NK-92 (cell line): Measurements from ENCODE around the gene GUCA1A.
"Not testable (repeated sequence)": the region's sequence is repeated elsewhere in the genome, so short reads cannot be mapped to it uniquely, and the experiment has no call there.

ENCODE experiments used
- DNase-seq: peaks from one replicate; lab custom pipeline; 2025; ENCODE audit not compliant: unreplicated experiment; lab: John Stamatoyannopoulos, UW

Gene GUCA1A

DNA sequence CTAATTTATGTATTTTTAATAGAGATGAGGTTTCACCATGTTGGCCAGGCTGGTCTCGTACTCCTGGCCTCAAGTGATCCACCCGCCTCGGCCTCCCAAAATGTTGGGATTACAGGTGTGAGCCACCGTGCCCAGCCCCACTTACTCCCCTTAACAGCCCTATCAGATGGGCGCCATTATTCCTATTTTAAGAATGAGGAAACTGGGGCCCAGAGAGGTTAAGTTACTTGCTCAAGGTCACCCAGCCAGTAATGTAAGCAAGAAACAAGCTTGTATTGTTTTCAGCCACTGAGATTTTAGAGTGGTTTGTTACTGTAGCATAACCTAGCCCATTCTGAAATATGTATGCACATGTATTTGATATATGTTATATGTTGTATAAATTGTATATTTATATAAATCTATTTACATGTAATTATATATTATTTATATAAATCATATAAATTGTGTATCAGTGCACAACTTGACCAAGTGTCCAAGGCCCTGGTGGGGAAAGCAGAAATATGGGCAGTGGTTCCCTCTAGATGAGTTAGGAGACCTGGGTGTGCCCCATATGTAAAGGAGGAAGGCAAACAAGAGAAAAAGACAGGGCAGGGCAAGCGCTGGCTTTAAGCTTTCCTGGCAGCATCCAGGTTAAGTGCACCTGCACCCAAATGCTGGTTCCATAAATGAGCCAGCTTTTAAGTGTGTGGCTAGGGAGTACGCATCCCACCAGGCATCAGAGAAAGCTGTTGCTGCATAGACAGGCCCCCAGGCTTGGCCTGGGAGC is 1.2 kb upstream of the GUCA1A start:
- no peak for DNase-seq

DNA sequence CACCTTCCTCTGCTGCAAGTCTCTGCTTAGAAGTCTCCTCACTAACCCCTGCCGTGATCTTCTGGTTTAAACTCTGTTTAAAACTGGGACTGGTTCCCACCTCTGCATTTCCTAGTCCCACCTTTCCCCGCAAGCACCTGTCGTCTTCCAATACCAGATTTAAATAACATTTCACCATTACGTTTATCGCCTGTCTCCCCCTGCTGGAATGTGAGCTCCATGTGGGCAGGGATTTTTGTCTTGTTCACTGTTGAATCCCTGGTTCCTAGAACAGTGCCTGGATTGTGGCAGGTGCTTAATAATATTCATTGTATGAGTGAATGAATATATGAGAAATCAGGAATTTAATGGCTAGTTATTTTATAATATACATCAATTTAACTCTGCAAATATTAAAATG is 2.7 kb downstream of the GUCA1A start:
- no peak for DNase-seq

DNA sequence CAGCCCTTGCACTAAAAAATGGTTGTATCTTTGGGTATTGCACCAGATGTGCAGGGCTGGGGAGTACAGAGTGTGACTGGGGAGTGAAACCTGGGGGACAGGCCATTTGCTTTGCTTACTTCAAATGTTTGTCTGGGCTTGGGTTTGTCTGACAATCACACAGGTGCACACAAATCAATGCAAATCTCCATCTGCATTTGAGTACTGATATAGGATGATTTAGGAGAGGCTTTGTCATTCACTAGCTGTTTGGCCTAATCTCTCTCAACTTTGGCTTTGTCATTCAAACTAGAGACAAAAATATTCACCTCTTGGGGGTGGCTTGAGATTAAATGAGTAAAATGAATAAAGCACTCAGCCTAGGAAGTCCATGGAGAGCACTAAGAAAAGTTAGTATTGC is 3.8 kb downstream of the GUCA1A start:
- DNase-seq = no peak

DNA sequence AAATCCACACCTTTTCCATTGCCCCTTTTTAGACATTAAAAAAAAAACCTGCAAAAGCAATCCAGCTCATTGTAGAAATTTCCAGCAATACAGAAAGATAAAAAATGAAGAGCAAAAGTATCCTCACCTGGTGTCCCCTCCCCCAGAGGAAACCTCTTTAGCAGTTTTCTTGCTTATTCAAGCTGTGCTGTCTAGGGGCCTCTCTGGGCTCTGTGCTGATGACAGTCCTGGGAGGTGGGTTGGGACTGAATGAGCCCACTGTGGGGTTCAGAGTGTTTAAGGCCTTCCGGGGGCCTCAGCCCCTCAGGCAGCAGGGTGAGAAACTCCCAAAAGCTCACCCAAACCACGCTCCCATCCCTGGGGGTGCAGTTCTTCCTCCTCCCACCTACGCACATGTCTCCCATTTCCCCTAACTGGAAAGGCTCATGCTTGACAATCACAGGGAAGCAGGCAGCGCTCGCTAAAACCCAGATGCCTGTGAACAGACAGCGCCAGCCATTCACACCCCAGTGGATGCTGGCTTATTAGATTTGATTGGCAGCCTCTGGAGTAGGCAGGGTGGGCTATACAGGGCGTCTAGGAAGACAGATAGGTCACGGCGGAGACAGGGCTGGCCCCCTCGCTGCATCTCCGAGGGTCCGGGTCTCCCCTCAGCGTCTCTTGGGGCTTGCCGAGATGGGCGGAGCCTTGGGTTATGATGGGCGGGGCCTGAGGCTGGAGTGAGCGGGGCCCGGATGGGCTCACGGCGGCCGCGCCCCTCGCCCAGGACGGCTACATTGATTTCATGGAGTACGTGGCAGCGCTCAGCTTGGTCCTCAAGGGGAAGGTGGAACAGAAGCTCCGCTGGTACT is 4.6 kb downstream of the GUCA1A start:
- no peak for DNase-seq

DNA sequence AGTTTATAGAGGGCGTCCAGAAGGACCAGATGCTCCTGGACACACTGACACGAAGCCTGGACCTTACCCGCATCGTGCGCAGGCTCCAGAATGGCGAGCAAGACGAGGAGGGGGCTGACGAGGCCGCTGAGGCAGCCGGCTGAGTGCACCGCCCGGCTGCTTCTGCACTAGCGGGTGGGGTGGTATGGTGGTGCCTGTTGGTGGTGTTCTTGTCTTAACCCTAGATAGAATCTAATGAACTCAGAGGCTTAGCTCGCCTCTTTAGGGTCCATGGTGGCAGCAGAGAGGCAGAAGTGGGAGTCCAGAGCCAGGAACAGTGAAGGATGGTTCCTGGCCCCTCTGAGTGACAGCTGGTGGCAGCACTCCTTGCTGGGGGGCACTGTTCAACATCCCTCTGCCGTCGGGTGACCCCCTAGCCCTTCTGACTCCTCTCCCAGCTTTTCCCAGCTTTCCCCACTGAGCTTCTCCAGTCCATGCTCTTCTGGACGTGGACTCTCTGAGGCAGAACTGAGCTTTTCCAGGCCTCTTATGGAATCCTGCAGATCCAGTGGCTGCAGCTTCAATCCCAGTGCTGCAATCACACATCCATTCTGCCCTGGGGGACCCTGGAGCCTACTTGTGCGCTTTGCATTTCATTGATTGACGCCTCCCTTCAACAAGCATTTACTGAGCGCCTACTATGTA is 6.2 kb downstream of the GUCA1A start:
- DNase-seq = no peak

DNA sequence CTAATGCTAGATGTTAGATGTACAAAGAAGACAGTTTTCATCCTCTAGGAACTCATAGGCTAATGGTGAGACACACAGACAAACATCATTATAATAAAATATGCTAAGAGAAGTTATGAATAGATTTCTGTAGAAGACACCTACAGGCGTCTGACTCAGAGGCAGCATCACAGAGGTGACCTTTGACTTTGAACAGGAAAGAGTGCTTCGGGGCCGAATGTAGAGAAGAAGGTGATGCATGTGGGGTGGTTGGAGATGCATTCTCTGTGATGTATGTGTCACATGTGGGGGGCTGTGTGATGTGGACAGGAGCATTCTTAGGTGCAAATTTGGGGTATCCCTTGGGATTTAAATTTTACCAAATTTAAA is 6.8 kb downstream of the GUCA1A start:
- DNase-seq = no peak

DNA sequence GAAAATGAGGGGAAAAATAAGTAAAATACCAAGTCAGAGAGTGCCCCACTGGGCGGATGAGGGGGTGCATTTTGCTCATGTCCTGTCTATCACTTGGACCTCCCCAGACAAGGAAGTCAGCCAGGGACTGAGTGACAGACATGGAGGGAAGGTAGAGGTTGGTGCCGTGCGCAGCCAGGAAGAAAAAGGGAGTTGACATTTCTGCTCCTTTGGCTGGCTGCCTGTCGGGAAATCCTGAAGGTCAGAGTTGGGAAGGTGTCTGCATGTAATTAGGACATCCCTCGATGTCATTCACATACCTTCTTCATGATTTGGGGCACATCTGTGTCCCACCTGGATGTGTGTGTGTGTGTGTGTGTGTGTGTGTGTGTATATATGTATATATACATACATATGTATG is 8.9 kb downstream of the GUCA1A start:
- DNase-seq = no peak

DNA sequence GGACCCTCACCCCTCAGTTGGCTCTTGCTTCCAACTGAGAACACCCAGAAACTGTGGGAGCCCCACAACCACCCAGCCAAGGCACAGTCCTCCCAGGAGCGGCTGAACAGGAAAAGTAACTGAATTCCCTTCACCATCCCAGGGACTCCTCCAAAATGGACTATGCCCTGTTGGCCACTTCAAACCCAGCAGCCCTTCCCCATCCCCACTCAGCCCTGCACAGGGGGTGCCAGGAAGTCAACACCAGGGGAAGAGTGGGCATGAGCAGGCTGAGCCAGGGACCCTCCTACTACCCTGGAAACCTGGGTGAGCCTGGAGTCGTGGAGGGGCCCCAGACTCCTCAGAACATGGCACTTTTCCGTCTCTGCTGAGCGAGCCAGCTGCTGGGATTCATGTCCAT is 11.3 kb downstream of the GUCA1A start:
- DNase-seq = no peak

DNA sequence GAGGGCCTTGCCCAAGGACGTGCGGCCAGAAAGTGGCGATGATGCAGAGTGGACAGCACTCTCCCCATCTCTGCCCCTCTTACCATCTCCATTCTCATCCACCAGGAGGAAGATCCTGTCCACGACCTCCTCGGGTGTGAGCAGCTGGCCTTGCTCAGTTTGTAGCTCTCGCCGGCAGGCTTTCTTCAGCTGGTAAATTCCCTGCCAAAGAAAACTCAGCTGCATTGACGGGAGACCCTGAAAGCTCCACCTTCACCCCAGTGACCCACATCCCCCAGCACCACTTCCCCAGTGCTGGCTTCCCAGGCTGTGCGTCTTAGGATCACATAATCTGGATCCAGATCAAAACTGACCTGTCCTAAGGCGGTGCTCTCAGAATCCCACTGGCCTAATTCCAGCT is 12.4 kb downstream of the GUCA1A start:
- no peak for DNase-seq

DNA sequence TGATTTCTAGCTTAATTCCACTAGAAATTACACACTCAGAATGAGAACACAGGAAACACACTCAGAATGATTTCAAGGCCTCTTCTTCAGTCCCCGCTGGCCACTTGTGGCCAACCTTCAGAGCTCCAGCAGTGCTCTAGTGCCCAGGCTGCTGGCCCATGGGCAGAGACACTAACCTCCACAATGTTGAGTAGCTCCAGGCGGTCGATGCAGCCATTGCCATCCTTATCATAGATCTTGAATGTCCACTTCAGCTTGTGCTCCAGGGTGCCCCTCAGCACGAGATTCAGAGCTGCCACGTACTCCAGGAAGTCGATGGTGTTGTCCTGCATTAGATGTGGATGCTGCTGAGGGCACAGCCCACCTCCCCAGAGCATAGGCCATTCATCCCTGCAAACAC is 15.2 kb downstream of the GUCA1A start:
- no peak for DNase-seq

DNA sequence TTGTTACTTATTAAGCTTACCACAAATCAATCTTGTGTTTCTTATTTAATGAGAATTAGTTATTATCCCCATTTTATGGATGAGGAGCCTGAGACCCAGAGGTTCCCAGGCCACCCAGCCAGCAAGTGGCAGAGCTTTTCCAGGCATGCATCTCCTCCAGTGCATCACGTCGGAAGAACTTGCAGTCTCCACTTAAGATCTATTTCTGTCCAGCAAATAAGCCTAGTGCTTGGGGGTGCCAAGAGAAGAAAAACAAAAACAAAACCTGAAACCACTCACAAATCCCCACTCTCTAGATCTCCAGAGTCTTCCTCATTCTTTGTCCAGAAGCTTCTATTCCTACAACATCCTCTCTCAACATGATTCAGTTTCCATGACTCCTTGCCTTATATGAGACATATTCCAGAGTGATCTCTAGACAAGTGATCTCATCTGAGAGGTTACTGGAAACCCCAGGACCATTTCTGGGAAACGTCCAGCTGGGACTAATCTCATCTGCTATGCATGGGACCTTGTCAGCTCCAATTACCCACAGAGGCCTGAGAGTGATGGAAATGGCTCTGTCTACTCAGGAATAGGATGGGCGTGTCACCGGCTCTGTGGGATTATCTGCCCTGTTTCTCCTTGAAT is 17.5 kb downstream of the GUCA1A start:
- DNase-seq = no peak

DNA sequence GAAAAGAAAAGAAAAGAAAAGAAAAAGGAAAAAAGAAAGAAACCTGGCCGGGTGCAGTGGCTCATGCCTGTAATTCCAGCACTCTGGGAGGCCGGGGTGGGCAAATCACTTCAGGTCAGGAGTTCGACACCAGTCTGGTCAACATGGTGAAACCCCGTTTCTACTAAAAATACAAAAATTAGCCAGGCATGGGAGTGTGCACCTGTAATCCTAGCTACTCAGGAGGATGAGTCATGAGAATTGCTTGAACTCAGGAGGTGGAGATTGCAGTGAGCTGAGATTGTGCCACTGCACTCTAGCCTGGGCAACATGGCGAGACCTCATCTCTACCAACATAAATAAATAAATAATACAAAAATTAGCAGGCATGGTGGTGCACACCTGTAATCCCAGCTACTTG is 19.2 kb downstream of the GUCA1A start:
- not testable (repeated sequence) for DNase-seq

DNA sequence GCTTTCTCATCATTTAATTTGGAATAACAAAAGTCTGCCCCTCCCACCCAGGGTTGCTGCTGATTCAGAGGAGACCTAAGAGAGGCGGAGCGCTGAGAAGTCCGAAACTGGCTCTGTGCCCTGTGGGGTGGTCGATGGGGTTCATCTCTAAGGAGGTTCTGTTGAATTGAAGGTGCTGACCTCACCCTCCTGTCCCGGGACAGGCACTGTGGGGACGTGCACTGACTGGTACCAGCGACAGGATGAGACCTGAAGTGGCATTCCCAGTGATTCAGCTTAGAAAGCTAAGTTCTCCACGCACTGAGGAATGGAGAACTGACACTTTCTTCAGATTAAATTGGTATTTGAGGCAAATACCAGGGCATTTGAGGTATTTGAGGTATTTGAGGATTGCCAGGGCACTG is 20.3 kb downstream of the GUCA1A start:
- no peak for DNase-seq

DNA sequence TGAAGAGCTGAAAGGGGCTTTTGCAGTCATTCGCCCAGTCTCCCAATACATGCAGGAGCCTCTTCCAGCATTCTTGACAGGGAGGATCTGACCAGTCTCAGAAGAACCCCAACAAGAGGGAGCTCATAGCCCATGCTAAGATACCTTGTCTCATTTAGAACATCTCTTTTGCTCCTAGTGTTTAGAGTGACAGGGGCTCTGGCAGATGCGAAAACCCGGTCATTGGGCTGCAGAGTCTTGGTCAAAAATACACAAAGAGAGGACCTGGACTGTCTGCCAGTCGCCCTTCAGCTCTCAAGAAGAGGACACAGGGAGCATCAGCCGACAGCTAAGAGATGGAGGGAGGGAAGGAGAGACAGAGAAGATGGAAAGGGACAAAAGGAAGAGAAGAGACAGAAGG is 20.9 kb downstream of the GUCA1A start:
- DNase-seq = no peak

DNA sequence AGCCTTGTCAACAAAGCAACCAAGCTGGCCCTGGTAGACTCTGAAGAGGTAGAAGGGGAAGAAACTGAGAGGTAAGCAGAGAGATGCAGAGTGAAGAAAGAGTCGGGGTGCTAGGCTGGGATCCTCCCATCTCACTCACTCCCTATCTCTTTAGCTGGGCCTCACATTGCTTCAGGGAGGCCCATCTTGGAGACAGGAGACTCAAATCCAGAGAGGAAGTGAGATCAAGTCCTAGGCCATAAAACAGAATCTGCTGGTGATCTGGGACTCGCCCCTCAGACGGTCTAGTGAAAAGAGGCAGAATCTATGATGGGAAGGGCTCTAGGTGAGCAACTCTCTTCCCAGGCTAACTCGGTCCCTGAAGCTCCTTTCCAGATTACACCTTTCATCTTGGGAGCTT is 22.3 kb downstream of the GUCA1A start:
- DNase-seq = no peak

DNA sequence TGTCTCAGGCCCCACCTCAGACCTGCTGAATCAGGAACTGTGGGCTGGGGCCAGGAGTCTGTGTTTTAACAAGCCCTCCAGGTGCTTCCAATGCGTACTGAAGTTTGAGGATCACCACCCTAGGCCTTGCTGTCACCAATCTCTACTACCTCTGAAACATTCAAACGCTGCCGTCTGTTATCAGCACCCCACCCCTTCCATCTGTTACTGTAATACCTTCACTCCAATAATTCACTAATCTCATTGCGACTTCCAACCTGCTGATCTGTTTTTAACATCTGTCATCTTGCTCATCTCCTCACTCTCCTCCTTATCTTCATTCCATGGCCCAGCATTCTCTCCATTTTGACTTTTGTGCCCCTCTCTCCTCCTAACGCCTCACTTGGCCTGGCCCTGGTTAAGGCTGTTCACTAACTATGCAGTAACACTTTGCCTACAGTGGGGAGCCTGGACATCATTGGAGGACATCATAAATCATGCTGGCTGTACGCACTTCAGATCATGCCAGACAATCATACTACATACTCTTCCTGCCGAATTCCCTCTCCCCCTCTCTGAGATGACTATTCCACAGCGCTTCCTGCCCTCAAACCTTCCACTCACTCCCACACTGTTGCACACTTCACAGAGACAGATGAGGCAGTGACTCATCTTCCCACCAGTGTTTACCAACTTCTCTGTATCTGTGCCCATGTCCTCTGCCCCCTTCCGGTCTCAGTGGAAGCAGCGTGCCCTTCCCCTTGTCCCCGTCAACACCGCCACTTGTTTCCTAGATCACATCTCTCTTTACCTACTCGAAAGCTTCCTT is 24.6 kb downstream of the GUCA1A start:
- no peak for DNase-seq

DNA sequence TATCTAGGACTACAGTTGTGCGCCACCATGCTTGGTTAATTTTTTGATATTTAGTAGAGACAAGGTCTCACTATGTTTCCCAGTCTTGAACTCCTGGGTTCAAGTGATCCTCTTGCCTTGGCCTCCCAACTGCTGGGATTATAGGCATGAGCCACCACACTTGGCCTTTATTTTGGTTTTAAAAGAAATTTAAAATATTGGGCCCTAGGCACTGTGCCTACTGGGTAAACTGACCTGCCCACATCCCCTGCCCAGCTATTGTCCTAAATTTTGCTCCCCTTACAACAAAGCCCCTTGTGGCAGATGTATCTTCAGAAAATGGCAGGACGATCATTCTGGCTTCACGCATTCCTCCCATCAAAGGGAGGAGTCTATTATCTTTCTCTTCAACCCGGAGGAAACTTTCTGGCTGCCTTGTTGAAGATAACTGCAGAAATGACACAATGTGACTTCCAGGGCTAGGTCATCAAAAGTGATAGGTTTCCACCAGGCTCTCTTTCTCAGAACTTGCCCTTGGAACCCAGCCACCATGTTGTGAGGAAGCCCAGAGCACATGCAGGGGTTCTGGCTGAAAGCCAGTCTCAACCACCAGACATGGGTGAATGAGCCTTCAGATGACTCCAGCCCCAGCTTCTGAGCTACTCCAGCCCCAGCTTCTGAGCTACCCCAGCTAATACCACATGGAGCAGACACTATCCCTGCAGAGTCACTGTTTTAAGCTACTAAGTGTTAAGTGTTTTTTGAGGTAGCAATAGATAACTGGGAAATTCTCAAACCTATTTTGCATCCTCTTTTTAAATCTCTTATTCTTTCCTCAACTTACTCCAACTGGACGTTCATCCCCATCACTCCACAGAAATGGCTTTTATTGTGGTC is 26.2 kb downstream of the GUCA1A start:
- no peak for DNase-seq

DNA sequence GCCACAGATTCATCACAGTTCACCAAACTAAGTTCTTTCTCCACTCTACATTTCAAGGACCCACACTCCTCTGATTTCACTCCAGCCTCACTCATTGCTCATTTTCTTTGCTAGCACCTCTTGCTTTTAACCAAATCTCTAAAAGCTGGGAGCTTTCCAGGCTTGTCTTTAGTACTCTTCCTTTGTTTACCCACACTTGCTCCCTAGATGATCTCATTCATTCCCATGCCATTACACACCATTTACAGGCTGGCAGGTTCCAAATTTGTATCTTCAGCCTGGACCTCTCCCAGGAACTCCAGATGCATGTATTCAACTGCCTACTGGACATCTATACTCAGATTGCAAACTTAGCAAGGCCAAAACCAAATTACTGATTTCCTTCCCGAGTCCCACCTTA is 26.9 kb downstream of the GUCA1A start:
- no peak for DNase-seq

DNA sequence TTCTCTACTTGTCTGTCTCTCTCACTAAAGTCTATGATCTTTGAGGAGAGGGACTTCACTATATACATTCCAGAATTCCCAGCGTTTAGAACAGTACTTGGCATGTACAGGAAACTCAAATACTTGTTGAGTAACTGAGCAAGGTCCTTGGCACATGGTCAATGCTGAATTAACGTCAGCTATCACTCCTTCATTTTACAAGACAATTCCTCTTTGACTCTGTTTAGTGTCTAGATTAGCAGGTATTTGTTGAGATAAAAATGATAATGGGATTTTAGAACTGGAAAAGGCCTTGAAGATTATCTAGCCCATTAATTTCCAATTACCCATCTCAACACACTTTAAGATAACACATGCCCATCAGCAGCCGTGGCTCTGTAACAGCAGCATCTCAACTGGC is 28.2 kb downstream of the GUCA1A start:
- no peak for DNase-seq
